Right hindlimb (tissue), 1 donor: ENCODE measurements around the gene RAPH1.

Experiments used
- DNase-seq: peaks from one replicate; pipeline ENCODE4 v3.0.0-alpha.2; 2018

Gene RAPH1

DNA sequence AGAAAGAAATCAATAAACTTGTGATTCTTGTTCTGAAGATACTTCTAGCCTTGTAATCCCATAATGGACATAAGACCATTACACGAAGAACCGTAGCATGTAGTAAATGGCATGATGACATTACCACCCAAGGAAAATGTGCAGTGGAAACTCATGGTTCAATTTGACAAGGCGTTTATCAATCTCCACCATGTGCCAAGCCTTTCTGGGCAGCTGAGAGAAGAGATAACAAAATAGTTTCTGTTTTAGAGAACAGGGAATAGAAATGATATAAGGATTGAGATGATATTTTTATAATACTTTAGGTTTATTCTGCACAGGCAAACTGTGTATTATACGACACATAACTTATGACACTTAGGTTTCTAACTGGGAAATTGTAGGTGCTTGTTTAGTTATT lies 187.7 kb downstream of the RAPH1 start:
- no peak for DNase-seq

DNA sequence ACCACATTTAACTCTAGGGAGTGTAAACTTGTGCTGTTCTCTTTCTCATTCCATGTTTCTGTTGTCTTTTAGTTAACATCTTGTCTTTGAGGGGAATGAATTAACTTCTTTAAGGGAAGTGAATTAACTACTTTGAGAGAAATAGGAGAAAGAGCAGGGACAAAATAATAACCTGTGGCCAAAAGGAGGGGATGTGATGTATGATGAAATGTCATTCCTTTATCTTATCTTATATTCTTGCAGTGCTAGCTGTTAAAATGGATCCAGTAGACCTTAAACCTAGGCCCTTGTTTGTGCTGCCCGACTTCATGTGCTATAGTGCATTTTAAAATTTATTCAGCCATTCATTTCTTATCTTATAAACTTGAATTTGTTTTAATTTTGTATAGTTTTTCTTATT lies 188.5 kb downstream of the RAPH1 start:
- DNase-seq = no peak

DNA sequence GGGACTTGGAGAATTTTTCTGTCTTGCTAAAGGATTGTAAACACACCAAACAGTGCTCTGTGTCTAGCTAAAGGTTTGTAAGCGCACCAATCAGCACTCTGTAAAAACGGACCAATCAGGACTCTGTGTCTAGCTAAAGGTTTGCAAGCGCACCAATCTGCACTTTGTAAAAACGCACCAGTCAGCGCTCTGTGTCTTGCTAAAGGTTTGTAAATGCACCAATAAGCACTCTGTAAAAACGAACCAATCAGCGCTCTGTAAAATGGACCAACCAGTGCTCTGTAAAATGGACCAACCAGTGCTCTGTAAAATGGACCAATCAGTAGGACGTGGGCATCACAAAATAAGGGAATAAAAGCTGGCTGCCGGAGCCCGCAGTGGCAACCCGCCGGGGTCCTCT lies 190.4 kb downstream of the RAPH1 start:
- DNase-seq = no peak
